H1 (cell line): ENCODE data around the gene FAM227B. TPM values are rescaled to one million over a fixed set of nuclear protein-coding genes. Genes with fewer than 3 reads are reported as not detected.

Source experiments
- CTCF ChIA-PET: fragments of 300-600 bp; sonication (Branson Sonifier 250); formaldehyde crosslinking; loops from one replicate; lab custom pipeline; 2021; ENCODE audit not compliant: partially characterized antibody; lab: Charles Lee
- POLR2A ChIA-PET: fragments of 300-600 bp; sonication (Branson Sonifier 250); formaldehyde crosslinking; loops from one replicate; lab custom pipeline; 2021; ENCODE audit warnings: inconsistent platforms; ENCODE audit not compliant: partially characterized antibody; lab: Charles Lee
- DNase-seq, 2 experiments: peaks; one replicate each; pipeline versions ENCODE4 v3.0.0 to v3.0.0-alpha.2; 2010 to 2022; ENCODE audit warnings: low spot score in 2 of 2, low read depth in 1 of 2, mixed read lengths in 1 of 2
- FAIRE-seq: peaks from 2 replicates; lab custom pipeline; 2011; peaks lifted over from hg19 to GRCh38; lab: Jason Lieb, UNC
- H2AFZ ChIP-seq: 2 replicates; pipeline ENCODE4 v1.8.1; 2012; ENCODE audit warnings: low read length, inconsistent platforms
- H2AK5ac ChIP-seq: 2 replicates; pipeline ENCODE4 v1.6.1; 2013; ENCODE audit warnings: low read depth, low read length
- H2BK120ac ChIP-seq: replicated peaks from 2 replicates; pipeline ENCODE3; 2013; ENCODE audit warnings: low read depth, low read length, inconsistent platforms
- H2BK12ac ChIP-seq: 2 replicates; pipeline ENCODE4 v1.6.1; 2013; ENCODE audit warnings: low read depth, low read length
- H2BK15ac ChIP-seq: 2 replicates; pipeline ENCODE4 v1.6.1; 2013; ENCODE audit warnings: low read length
- H2BK20ac ChIP-seq: 2 replicates; pipeline ENCODE4 v1.6.1; 2013; ENCODE audit warnings: low read length
- H2BK5ac ChIP-seq: 2 replicates; pipeline ENCODE4 v1.6.1; 2013; ENCODE audit warnings: low read depth, low read length
- H3K14ac ChIP-seq: 2 replicates; pipeline ENCODE4 v1.6.1; 2013; ENCODE audit warnings: inconsistent platforms; ENCODE audit not compliant: insufficient read length
- H3K18ac ChIP-seq: 2 replicates; pipeline ENCODE4 v1.6.1; 2013; ENCODE audit warnings: low read length; ENCODE audit errors: extremely low read depth
- H3K23ac ChIP-seq: 2 replicates; pipeline ENCODE4 v1.6.1; 2013; ENCODE audit warnings: inconsistent platforms; ENCODE audit not compliant: insufficient read length
- H3K23me2 ChIP-seq: 2 replicates; pipeline ENCODE4 v1.6.1; 2013; ENCODE audit warnings: low read depth, low read length
- H3K27ac ChIP-seq: 2 replicates; pipeline ENCODE4 v1.6.1; 2011; ENCODE audit warnings: low read depth, low read length, inconsistent platforms
- H3K27me3 ChIP-seq, 4 experiments: replicated peaks in 1 of 4; 1 replicate in 1 of 4; 2 replicates in 3 of 4; pipeline versions ENCODE4 v1.6.1 to v1.8.1; 2011 to 2013; ENCODE audit warnings: low read length in 3 of 4, mild to moderate bottlenecking in 3 of 4, inconsistent platforms in 2 of 4, mixed read lengths in 2 of 4, moderate library complexity in 1 of 4; ENCODE audit not compliant: control insufficient read depth in 3 of 4, insufficient read depth in 3 of 4; ENCODE audit errors: extremely low read depth in 1 of 4
- H3K36me3 ChIP-seq, 4 experiments: 2 replicates each; pipeline versions ENCODE4 v1.6.1 to v1.8.1; 2011 to 2013; ENCODE audit warnings: mild to moderate bottlenecking in 4 of 4, low read length in 3 of 4, moderate library complexity in 2 of 4, control low read depth in 1 of 4, inconsistent platforms in 1 of 4; ENCODE audit not compliant: insufficient read depth in 4 of 4, control insufficient read depth in 2 of 4
- H3K4ac ChIP-seq: replicated peaks from 2 replicates; pipeline ENCODE3; 2013; ENCODE audit warnings: low read length, low read depth, mixed read lengths, inconsistent platforms; ENCODE audit not compliant: insufficient read length
- H3K4me1 ChIP-seq, 4 experiments: replicated peaks in 1 of 4; 1 replicate in 1 of 4; 2 replicates in 3 of 4; pipeline versions ENCODE4 v1.6.1 to v1.8.1; 2011 to 2013; ENCODE audit warnings: low read length in 3 of 4, inconsistent platforms in 2 of 4, mixed read lengths in 1 of 4; ENCODE audit not compliant: insufficient read depth in 4 of 4, control insufficient read depth in 3 of 4
- H3K4me2 ChIP-seq, 2 experiments: 2 replicates each; pipeline versions ENCODE4 v1.6.1 to v1.8.1; 2011 to 2013; ENCODE audit warnings: low read depth in 2 of 2, low read length in 2 of 2, control low read depth in 1 of 2, inconsistent platforms in 1 of 2, mild to moderate bottlenecking in 1 of 2; ENCODE audit not compliant: insufficient read depth in 1 of 2
- H3K4me3 ChIP-seq, 4 experiments: fragments of 200-600, 300-600 bp in 1 of 4; sonication (generic), shearing (Covaris generic), sonication (Bioruptor Twin) in 1 of 4; 2 replicates each; pipeline versions ENCODE4 v1.5.1 to v1.8.1; 2011 to 2016; ENCODE audit warnings: low read length in 4 of 4, low read depth in 3 of 4, control low read depth in 2 of 4, inconsistent platforms in 2 of 4, mild to moderate bottlenecking in 2 of 4, mixed read lengths in 1 of 4, moderate library complexity in 1 of 4; ENCODE audit not compliant: insufficient read depth in 2 of 4; ENCODE audit errors: extremely low read depth in 1 of 4
- H3K56ac ChIP-seq: replicated peaks from 2 replicates; pipeline ENCODE3; 2013; ENCODE audit warnings: low read depth, mild to moderate bottlenecking, mixed read lengths, low read length, inconsistent platforms; ENCODE audit not compliant: insufficient read length
- H3K79me1 ChIP-seq: 2 replicates; pipeline ENCODE4 v1.6.1; 2013; ENCODE audit warnings: low read depth, low read length, control low read depth
- H3K79me2 ChIP-seq, 2 experiments: 2 replicates each; pipeline versions ENCODE4 v1.6.1 to v1.8.1; 2012 to 2013; ENCODE audit warnings: low read length in 2 of 2, mild to moderate bottlenecking in 2 of 2, inconsistent platforms in 1 of 2; ENCODE audit not compliant: insufficient read depth in 2 of 2, control insufficient read depth in 1 of 2
- H3K9ac ChIP-seq, 4 experiments: replicated peaks in 1 of 4; 1 replicate in 1 of 4; 2 replicates in 3 of 4; pipeline versions ENCODE4 v1.6.1 to v1.8.1; 2011 to 2013; ENCODE audit warnings: low read depth in 3 of 4, low read length in 3 of 4, control low read depth in 2 of 4, mild to moderate bottlenecking in 2 of 4, moderate library complexity in 2 of 4, inconsistent platforms in 1 of 4; ENCODE audit errors: extremely low read depth in 1 of 4
- H3K9me3 ChIP-seq, 2 experiments: 2 replicates each; pipeline versions ENCODE4 v1.6.1 to v1.8.1; 2012 to 2013; ENCODE audit warnings: mild to moderate bottlenecking in 2 of 2, moderate library complexity in 2 of 2, control low read depth in 1 of 2, inconsistent platforms in 1 of 2, low read depth in 1 of 2, low read length in 1 of 2, mixed read lengths in 1 of 2; ENCODE audit not compliant: insufficient read depth in 2 of 2
- H4K20me1 ChIP-seq, 2 experiments: replicated peaks in 1 of 2; 2 replicates each; pipeline versions ENCODE3 to v1.8.1; 2011 to 2013; ENCODE audit warnings: inconsistent platforms in 2 of 2, low read length in 2 of 2, mild to moderate bottlenecking in 1 of 2; ENCODE audit not compliant: insufficient read depth in 2 of 2, control insufficient read depth in 1 of 2
- H4K5ac ChIP-seq: 2 replicates; pipeline ENCODE4 v1.6.1; 2013; ENCODE audit warnings: low read length, low read depth, mixed read lengths, inconsistent platforms; ENCODE audit not compliant: insufficient read length
- H4K8ac ChIP-seq: 2 replicates; pipeline ENCODE4 v1.8.0; 2013; ENCODE audit warnings: mild to moderate bottlenecking, moderate library complexity, low read length, inconsistent platforms; ENCODE audit not compliant: insufficient read depth; ENCODE audit errors: extremely low read depth
- H4K91ac ChIP-seq: replicated peaks from 2 replicates; pipeline ENCODE3; 2013; ENCODE audit warnings: low read length, mixed read lengths, inconsistent platforms; ENCODE audit not compliant: insufficient read length
- CHD2 ChIP-seq: IDR thresholded peaks from 2 replicates; pipeline ENCODE4 v1.6.1; 2012; ENCODE audit warnings: low read length, improper control_type of control experiment
- HDAC2 ChIP-seq, 2 experiments: fragments of 300-600 bp in 1 of 2; sonication (generic) in 1 of 2; IDR thresholded peaks; 2 replicates each; pipeline ENCODE4 v1.6.1; 2011 to 2012; ENCODE audit warnings: low read depth in 2 of 2, low read length in 2 of 2, mild to moderate bottlenecking in 2 of 2, moderate library complexity in 2 of 2, borderline replicate concordance in 1 of 2, inconsistent platforms in 1 of 2
- MAFK ChIP-seq: IDR thresholded peaks from 2 replicates; pipeline ENCODE4 v1.6.1; 2012; ENCODE audit warnings: low read depth, mild to moderate bottlenecking, improper control_type of control experiment, low read length
- SP2 ChIP-seq: IDR thresholded peaks from 2 replicates; pipeline ENCODE4 v1.6.1; 2012; ENCODE audit warnings: mild to moderate bottlenecking, low read length, inconsistent platforms
- TEAD4 ChIP-seq: IDR thresholded peaks from 2 replicates; pipeline ENCODE4 v1.6.1; 2012; ENCODE audit warnings: low read depth, low read length, inconsistent platforms, mixed read lengths
- YY1 ChIP-seq: IDR thresholded peaks from 2 replicates; pipeline ENCODE4 v1.6.1; 2011; ENCODE audit warnings: low read depth, mild to moderate bottlenecking, low read length
- WGBS, 2 experiments: shearing (Covaris generic) in 1 of 2; methylation state at CpG; one replicate each; pipeline versions ENCODE4 v1.1.6 to v1.1.7; 2013 to 2015; ENCODE audit warnings: low lambda C conversion rate in 2 of 2, mixed read lengths in 2 of 2, inconsistent platforms in 1 of 2, low coverage in 1 of 2, missing lambda C conversion rate in 1 of 2; ENCODE audit not compliant: insufficient replicate concordance in 2 of 2, insufficient coverage in 1 of 2, insufficient read length in 1 of 2; ENCODE audit errors: extremely low coverage in 1 of 2, missing lambda C conversion rate in 1 of 2; 5-methylcytosine and 5-hydroxymethylcytosine counted together
- polyA plus RNA-seq, 7 experiments: library from polyadenylated mRNA; depleted of rRNA in 3 of 7; stranded (reverse) in 5 of 7; unstranded in 2 of 7; fragments of >200 nt in 5 of 7; fragments of 200-250 nt in 2 of 7; gene quantifications; 1 replicate in 5 of 7; 2 replicates in 1 of 7; 4 replicates in 1 of 7; pipeline versions ENCODE4 v1.2.1 to v1.2.3, GENCODE V29; 2011 to 2013; ENCODE audit warnings: missing spikeins in 2 of 7, mixed read lengths in 2 of 7
- total RNA-seq: library from RNA; stranded (reverse); fragmentation: NEBNext Ultra II Directional; extraction: Animal tissue kit (Norgen Biotek cat#: 25700); gene quantifications from 2 replicates; pipeline ENCODE4 v1.2.1, GENCODE V29; 2021

The FAM227B gene
- total and polyA plus RNA-seq, 2 of the 8 experiments (the other 6 are each of a cell fraction or from before 2014, with no cell fraction given), result 4.0 to 6.5 TPM

DNA sequence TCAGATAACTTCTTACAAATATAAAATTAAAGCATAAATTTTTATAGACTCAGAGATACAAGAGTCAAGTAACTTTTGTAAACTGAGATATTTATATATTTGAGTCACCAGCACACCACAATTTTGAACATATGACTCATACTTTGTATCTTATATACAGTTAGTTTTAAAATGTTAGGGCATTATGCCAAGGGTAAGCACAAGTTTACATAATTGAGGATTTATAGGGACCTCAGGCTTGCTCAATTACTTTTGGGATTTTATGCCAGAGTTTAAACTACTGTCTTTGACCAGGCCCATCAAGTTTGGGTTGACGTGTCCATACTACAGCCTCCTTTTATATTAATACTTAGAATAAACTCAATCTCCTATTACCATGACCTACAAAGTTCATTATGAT, 205.0 kb downstream of the FAM227B start:
- FAIRE-seq (no peak), DNase-seq (no peak)
- no peak overlapping the region for H3K14ac ChIP-seq
- H2BK15ac ChIP-seq, result no peak overlapping the region
- H3K27me3 ChIP-seq, result no peaks in the 10 kb centered on the region
- no peak overlapping the region for H2BK12ac ChIP-seq
- H3K23ac ChIP-seq, result no peak overlapping the region
- H4K5ac ChIP-seq, result no peak overlapping the region
- H2AFZ ChIP-seq, result no peak overlapping the region
- no peak for TF ChIP-seq YY1
- TF ChIP-seq HDAC2 (IDR thresholded peaks at IDR 0.05; ENCODE audit: borderline replicate concordance in 1 of 2, low read depth in 2 of 2, low read length in 2 of 2), result no peak
- no peak for TF ChIP-seq CHD2
- TF ChIP-seq MAFK, result no peak
- TF ChIP-seq SP2, result no peak
- TF ChIP-seq TEAD4, result no peak
- no peaks in the 10 kb centered on the region for H4K20me1 ChIP-seq
- no peak overlapping the region for H2BK120ac ChIP-seq
- H3K36me3 ChIP-seq, result no peaks in the 10 kb centered on the region
- H4K91ac ChIP-seq, result no peak overlapping the region
- 100% methylated on average over 1 of the region's 1 CpG; no CpG with 5 or more reads in 1 of the 2 experiments for WGBS, 2 experiments
- CTCF ChIA-PET, result interaction anchor here (0.8 kb wide), 1 partner anchor 47 kb away, joined by 3 read pairs; no protein-coding TSS in a partner anchor
- no peak overlapping the region for H2BK20ac ChIP-seq
- H3K79me2 ChIP-seq, result no peaks in the 10 kb centered on the region
- H3K4me3 ChIP-seq, result no peak overlapping the region
- no peak overlapping the region for H4K8ac ChIP-seq
- H3K79me1 ChIP-seq, result no peaks in the 10 kb centered on the region
- POLR2A ChIA-PET, result no interaction called here
- H3K56ac ChIP-seq, result no peak overlapping the region
- no peak overlapping the region for H2AK5ac ChIP-seq
- H3K18ac ChIP-seq, result no peak overlapping the region
- H3K27ac ChIP-seq, result no peak overlapping the region
- H3K4me2 ChIP-seq, result no peak overlapping the region
- no peaks in the 10 kb centered on the region for H3K4me1 ChIP-seq
- no peak overlapping the region for H3K9ac ChIP-seq
- no peak overlapping the region for H2BK5ac ChIP-seq
- no peaks in the 10 kb centered on the region for H3K9me3 ChIP-seq
- no peaks in the 10 kb centered on the region for H3K23me2 ChIP-seq
- H3K4ac ChIP-seq, result no peak overlapping the region
